PFSK-1 (cell line): ENCODE measurements around the gene FIGLA.

Experiments used
- FOXP2 ChIP-seq: optimal IDR thresholded peaks from 2 replicates; pipeline ENCODE3; 2011; ENCODE audit warnings: borderline replicate concordance, control low read depth, inconsistent platforms; ENCODE audit not compliant: insufficient read depth; ENCODE audit errors: extremely low read length, extremely low read depth
- POLR2AphosphoS5 ChIP-seq: IDR thresholded peaks from 2 replicates; pipeline ENCODE4 v1.6.1; 2012; ENCODE audit warnings: low read depth, mild to moderate bottlenecking, control low read depth, low read length, moderate library complexity
- SIN3A ChIP-seq: IDR thresholded peaks from 2 replicates; pipeline ENCODE4 v1.6.1; 2012; ENCODE audit warnings: mild to moderate bottlenecking, low read length, moderate library complexity, borderline replicate concordance; ENCODE audit not compliant: insufficient read depth
- TAF1 ChIP-seq: IDR thresholded peaks from 2 replicates; pipeline ENCODE4 v1.6.1; 2012; ENCODE audit warnings: low read length, control low read depth, borderline replicate concordance; ENCODE audit not compliant: insufficient read depth
- TF ChIP-seq, protein P1 (sequence below), 2 experiments: IDR thresholded peaks; 2 replicates each; pipeline versions ENCODE4 v1.6.1 to v1.8.0; 2011 to 2012; ENCODE audit warnings: low read depth in 2 of 2, low read length in 2 of 2, control low read depth in 1 of 2, inconsistent platforms in 1 of 2, mild to moderate bottlenecking in 1 of 2, moderate library complexity in 1 of 2; ENCODE audit not compliant: insufficient read depth in 1 of 2

Gene FIGLA

DNA sequence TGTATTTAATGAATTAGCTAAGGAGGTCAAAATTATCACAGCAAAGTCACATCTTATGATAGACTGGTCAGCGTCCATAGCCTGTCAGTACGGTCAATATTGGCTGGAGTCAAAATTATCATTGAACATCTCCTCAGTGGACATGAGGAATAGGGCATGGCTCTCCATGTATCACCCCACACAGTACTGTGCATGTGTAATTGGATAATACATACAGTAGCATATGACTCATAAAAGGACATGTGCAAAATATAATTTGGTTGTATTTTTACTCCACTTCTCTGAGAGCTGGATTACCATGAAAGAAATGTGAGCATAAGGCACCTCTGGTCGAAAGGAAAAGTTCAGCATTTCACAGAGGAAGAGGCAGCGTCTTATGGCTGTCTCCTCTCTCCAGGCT is 47.4 kb downstream of the FIGLA start:
- TF ChIP-seq SIN3A (no peak), POLR2AphosphoS5 (no peak), TAF1 (no peak), FOXP2 (no peak)
- TF ChIP-seq, protein P1, sequence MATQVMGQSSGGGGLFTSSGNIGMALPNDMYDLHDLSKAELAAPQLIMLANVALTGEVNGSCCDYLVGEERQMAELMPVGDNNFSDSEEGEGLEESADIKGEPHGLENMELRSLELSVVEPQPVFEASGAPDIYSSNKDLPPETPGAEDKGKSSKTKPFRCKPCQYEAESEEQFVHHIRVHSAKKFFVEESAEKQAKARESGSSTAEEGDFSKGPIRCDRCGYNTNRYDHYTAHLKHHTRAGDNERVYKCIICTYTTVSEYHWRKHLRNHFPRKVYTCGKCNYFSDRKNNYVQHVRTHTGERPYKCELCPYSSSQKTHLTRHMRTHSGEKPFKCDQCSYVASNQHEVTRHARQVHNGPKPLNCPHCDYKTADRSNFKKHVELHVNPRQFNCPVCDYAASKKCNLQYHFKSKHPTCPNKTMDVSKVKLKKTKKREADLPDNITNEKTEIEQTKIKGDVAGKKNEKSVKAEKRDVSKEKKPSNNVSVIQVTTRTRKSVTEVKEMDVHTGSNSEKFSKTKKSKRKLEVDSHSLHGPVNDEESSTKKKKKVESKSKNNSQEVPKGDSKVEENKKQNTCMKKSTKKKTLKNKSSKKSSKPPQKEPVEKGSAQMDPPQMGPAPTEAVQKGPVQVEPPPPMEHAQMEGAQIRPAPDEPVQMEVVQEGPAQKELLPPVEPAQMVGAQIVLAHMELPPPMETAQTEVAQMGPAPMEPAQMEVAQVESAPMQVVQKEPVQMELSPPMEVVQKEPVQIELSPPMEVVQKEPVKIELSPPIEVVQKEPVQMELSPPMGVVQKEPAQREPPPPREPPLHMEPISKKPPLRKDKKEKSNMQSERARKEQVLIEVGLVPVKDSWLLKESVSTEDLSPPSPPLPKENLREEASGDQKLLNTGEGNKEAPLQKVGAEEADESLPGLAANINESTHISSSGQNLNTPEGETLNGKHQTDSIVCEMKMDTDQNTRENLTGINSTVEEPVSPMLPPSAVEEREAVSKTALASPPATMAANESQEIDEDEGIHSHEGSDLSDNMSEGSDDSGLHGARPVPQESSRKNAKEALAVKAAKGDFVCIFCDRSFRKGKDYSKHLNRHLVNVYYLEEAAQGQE (IDR thresholded peaks at IDR 0.05; ENCODE audit: insufficient read depth in 1 of 2, low read depth in 2 of 2, low read length in 2 of 2) = no peak

DNA sequence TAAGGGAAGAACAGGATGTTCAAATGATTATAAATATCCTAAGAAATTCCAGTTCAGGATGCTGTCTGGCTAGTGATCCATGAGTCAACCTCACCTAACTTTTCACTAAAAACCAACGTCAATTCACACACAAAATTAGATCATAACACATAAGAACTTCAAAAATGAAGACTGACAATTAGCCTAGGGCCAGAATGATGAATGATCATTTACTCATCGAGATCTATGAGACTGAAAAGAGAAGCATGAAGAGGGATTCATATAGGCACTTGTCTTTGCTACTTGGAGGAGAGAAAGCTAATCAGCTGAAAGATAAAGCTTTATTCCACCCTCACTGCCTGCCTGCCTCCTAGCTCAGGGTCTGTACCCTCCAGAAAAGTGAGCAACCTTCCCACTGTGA is 52.3 kb downstream of the FIGLA start:
- TF ChIP-seq, protein P1 (IDR thresholded peaks at IDR 0.05; ENCODE audit: insufficient read depth in 1 of 2, low read depth in 2 of 2, low read length in 2 of 2) = no peak

DNA sequence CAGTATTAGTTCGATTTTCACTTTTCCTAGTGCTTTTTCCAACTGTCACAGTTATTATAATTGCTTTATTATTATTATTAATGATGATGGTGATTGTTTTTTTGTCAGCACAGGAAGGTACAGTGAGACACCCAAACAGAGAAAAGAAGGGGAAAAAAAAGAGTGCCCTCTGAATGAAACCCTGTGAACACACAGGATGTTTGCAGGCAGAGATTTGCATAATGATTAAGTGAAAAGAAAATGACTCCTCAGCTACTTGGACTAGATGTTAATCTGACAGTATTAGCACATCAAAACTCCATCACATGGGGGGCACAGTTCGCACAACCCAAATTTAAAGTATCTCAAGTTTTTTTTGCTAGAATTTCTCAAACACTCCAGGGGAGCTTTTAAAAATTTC is 55.4 kb downstream of the FIGLA start:
- TF ChIP-seq POLR2AphosphoS5 = no peak
- TF ChIP-seq FOXP2 = no peak

DNA sequence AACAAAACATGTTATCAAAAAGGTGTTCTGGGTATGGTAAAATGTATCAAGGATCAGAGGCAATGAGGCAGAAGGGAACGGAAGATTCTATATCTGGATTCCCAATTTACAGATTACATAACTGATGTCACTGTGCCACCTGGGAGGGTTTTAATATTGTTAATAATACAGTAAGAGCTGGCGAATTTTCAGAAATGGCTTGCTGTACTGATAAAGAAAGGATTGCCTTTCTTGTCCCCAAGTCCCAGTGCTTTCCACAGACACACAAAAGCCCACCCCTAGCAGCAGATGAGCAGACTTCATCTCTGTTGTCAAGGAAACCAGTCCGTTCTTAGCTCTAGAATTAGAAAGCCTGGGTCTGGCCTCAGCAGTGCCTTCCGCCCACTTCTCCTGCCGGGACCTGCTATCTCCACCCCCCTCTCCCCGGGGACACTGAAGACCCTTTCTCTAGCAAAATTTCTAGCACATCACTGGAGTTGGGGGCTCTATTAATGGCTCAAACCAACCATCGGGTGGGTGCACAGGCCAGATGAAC is 56.7 kb downstream of the FIGLA start:
- TF ChIP-seq, protein P1 (IDR thresholded peaks at IDR 0.05; ENCODE audit: insufficient read depth in 1 of 2, low read depth in 2 of 2, low read length in 2 of 2) = no peak
- TF ChIP-seq FOXP2 = no peak
- no peak for TF ChIP-seq TAF1
- TF ChIP-seq SIN3A = no peak
- TF ChIP-seq POLR2AphosphoS5 = no peak

DNA sequence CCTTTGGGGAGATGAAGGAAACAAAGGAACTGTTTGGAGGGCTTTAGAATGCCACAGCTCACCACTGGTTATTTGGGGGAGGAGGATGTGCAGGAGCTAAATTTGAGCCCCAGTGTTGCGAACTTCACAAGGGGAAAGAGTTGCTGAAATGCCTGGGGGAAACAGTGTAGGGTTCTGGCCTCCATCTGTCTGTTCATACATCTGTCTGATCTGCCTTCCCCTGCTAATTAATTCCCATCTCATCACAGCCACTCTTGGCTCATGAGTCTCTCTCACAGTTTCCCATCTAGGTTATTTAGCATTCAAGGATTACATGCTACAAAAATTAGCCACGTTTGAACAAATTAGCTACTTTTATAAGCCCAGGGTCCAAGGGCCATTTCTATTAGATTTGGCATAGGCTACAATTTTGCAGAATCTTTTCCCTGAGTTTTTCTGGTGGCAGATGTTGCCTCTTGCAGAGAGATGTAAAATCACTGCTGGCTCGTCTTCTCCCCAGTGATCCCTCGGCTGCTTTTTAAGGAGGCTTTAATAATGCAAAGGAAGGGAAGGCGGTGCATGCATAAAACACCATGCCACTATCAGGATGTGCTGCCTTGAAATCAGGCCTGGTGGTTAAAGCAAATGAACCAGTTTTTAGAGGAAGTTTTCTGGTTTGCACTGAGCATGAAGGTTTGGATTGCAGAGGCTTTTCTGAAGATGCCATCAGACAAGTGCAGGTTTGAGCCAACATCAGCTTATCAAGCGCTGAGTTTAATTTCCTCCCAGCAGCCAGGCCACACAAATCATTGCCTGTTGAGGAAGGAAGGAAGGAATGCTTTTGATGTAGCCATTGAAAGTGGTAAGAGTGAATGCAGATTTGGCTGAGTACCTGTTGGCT is 57.4 kb downstream of the FIGLA start:
- TF ChIP-seq, protein P1 (IDR thresholded peaks at IDR 0.05; ENCODE audit: insufficient read depth in 1 of 2, low read depth in 2 of 2, low read length in 2 of 2) = no peak
- TF ChIP-seq TAF1 (no peak), FOXP2 (no peak)
